Right lobe of liver (tissue), 6 donors: Measurements from ENCODE around the gene CTSF. TPM values are rescaled to one million over a fixed set of nuclear protein-coding genes. Genes with fewer than 3 reads are reported as not detected.
A peak's percentile ranks its signal among the peaks of the same experiment; 100 is the strongest.

Source experiments
- ATAC-seq, 4 donors: fragments of 200-7000 bp; cut with Tn5 transposase; one replicate each; pipeline ENCODE4 v1.9.1; 2020; ENCODE audit warnings: mild to moderate bottlenecking in 4 of 4, moderate library complexity in 4 of 4
- DNase-seq, 3 donors: peaks; one replicate each; pipeline ENCODE4 v3.0.0-alpha.2; 2020
- H3K27ac ChIP-seq, 3 donors: fragments of 200-600 bp; one replicate each; pipeline ENCODE4 v1.8.0; 2022
- H3K27me3 ChIP-seq, 2 donors: fragments of 200-600 bp; one replicate each; pipeline ENCODE4 v1.8.0; 2022
- H3K36me3 ChIP-seq, 4 donors: fragments of 200-600 bp; sonication (generic) in 1 of 4; one replicate each; pipeline versions ENCODE4 v1.5.1 to v1.8.0; 2017 to 2022; ENCODE audit warnings: control low read depth in 1 of 4
- H3K4me1 ChIP-seq, 4 donors: fragments of 200-600 bp; sonication (generic) in 1 of 4; one replicate each; pipeline versions ENCODE4 v1.5.1 to v1.8.0; 2017 to 2022; ENCODE audit warnings: control low read depth in 1 of 4
- H3K4me3 ChIP-seq, 3 donors: fragments of 200-600 bp; one replicate each; pipeline ENCODE4 v1.8.0; 2022
- H3K9me3 ChIP-seq, 4 donors: fragments of 200-600 bp; sonication (generic) in 1 of 4; one replicate each; pipeline versions ENCODE4 v1.5.1 to v1.8.0; 2017 to 2022; ENCODE audit warnings: control low read depth in 1 of 4
- CTCF ChIP-seq, 4 donors: fragments of 200-600 bp in 3 of 4; fragments of 450-650 bp in 1 of 4; IDR thresholded peaks; one replicate each; pipeline versions ENCODE4 v1.5.1 to v1.8.0; 2016 to 2022; ENCODE audit warnings: antibody characterized with exemption in 4 of 4, mild to moderate bottlenecking in 2 of 4
- POLR2A ChIP-seq: fragments of 450-650 bp; IDR thresholded peaks from one replicate; pipeline ENCODE4 v1.6.1; 2017; ENCODE audit warnings: antibody characterized with exemption, mild to moderate bottlenecking
- WGBS: methylation state at CpG from one replicate; pipeline ENCODE4 v1.1.6; 2018; ENCODE audit warnings: low coverage, low lambda C conversion rate; ENCODE audit not compliant: insufficient coverage; ENCODE audit errors: missing lambda C conversion rate; 5-methylcytosine and 5-hydroxymethylcytosine counted together
- intact Hi-C, 2 donors: fragments of 100-400 bp; cut with DNase I; formaldehyde crosslinking; loops; one replicate each; pipeline versions ENCODE4 v1.11.2 to v1.14.1; 2022
- total RNA-seq, 6 experiments: library from RNA; depleted of rRNA in 2 of 6; stranded (reverse); fragments of >200 nt in 2 of 6; fragmentation: NEBNext Ultra II Directional in 3 of 6; extraction: Animal tissue kit (Norgen Biotek cat#: 25700) in 3 of 6; gene quantifications; one replicate each; pipeline versions ENCODE4 v1.1.0 to v1.2.4, GENCODE V29; 2016 to 2023
- donor health status: DM: no; HTN: yes; CAD: no.
- donor health status: DM: no; HTN: no; CAD: no.
- donor health status: DM: no; HTN: no; CAD: no.
- donor health status: DM: no; HTN: yes; CAD: no.
- donor health status: DM: no; HTN: yes; CAD: no.

Gene CTSF
- total RNA-seq, 6 experiments from 2014 or later = 35.3 to 54.4 (median 44.7) TPM

DNA sequence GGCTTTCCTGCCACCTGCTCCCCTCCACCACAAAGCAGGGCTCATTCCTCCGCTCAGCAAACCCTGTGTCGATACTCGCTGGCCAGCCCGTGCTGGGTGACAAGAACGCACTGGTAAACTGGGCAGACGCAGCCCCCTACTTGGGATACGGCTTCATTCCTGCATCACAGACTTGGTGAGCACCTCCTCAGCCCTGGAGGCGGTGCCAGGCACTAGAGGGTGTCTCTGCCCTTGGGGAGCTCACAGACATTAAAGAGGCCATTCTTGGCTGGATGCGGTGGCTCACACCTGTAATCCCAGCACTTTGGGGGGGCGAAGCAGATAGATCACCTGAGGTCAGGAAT is 28.6 kb downstream of the CTSF start:
- Histone ChIP-seq H3K27ac (no peak overlapping the region), H3K36me3 (peaks cover 0 to 4% (median 0%) of the 10 kb centered on the region in 4 donors), H3K9me3 (no peaks in the 10 kb centered on the region), H3K27me3 (no peaks in the 10 kb centered on the region), H3K4me1 (peaks cover 0 to 4% (median 0%) of the 10 kb centered on the region in 4 donors), H3K4me3 (no peak overlapping the region)
- intact Hi-C loops = no loop called here
- no peak for ATAC-seq
- WGBS = 90% methylated on average over 2 of the region's 10 CpGs
- TF ChIP-seq POLR2A = no peak
- TF ChIP-seq CTCF (IDR thresholded peaks at IDR 0.05) = no peak
- DNase-seq = no peak

DNA sequence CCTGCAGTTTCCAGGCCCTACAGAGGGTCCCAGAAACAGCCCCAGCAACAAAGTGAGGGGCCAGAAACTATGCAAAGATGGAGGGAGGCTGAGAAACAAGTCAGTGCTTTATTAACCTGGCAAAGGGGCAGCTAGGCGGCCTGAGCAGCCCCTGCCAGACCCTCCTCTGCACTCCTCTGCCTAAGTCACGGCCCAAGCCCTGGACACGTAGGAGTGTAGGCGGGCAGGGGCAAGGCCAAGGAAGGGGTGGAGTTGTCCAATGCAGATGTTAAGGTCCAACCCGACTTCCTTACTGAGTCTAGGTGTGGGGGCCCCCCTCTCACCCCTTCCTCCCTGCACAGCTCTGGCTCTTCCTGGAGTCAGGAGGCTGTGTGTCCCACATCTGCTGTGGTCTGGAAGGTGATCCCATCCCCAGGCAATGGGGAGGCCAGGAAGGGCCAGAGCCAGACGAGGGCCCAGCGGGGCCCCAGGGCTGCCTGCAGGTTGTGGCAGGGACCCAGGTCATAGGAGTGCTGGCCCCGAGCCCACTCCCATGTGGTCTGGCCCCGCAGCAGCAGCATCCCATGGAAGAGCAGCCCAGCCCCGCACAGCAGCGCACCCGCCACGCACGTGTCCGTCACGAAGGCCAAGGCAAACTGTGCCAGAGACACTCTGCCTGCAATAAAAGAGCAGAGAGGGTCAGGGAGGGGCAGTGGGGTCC is 29.1 kb downstream of the CTSF start:
- peaks cover 0 to under 1% (median 0%) of the 10 kb centered on the region in 4 donors for H3K4me1 ChIP-seq
- DNase-seq = no peak
- H3K36me3 ChIP-seq = peaks cover 0 to 4% (median 0%) of the 10 kb centered on the region in 4 donors
- H3K27ac ChIP-seq = no peak overlapping the region
- no peak for TF ChIP-seq POLR2A
- no peak for TF ChIP-seq CTCF (IDR thresholded peaks at IDR 0.05)
- no peak for ATAC-seq
- H3K27me3 ChIP-seq = no peaks in the 10 kb centered on the region
- intact Hi-C loops = no loop called here
- WGBS = 86% methylated on average over 5 of the region's 16 CpGs
- H3K4me3 ChIP-seq = no peak overlapping the region
- no peaks in the 10 kb centered on the region for H3K9me3 ChIP-seq

DNA sequence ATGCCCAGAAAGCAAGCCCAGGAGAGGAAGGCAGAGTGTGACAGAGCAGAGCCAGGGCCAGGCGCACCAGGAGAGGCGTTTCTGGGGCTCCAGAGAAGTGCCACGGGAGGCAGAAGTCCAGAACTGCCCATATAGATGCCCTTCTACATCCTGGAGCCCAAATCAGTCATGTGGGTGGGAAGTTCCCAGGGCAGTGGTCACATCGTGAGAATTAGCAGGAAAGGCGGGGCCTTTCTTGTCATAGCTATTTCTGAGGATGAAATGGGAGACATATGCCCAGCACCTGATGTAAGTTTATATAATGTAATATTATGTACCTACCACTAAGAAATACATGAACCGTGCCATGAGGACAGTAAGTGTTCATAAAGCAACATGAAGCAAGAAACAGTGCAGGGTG is 35.6 kb downstream of the CTSF start:
- TF ChIP-seq POLR2A (no peak), CTCF (IDR thresholded peaks at IDR 0.05) (no peak)
- no peak overlapping the region for H3K27ac ChIP-seq
- no peaks in the 10 kb centered on the region for H3K9me3 ChIP-seq
- 83% methylated on average over 6 of the region's 6 CpGs for WGBS
- no peak overlapping the region for H3K4me3 ChIP-seq
- DNase-seq = no peak
- no peak for ATAC-seq
- intact Hi-C loops = no loop called here
- no peaks in the 10 kb centered on the region for H3K27me3 ChIP-seq
- peaks cover 0 to 4% (median 0%) of the 10 kb centered on the region in 4 donors for H3K36me3 ChIP-seq
- H3K4me1 ChIP-seq = no peaks in the 10 kb centered on the region

- peak in 1 of 4 donors; percentile 15 for ATAC-seq
- H3K9me3 ChIP-seq = no peaks in the 10 kb centered on the region
Measured at GRCh38 chr11:66531841-66532240, 36.6 kb downstream of the CTSF start.

More at GRCh38 chr11:66531841-66532240, 36.6 kb downstream of the CTSF start:
- TF ChIP-seq CTCF (IDR thresholded peaks at IDR 0.05) = no peak
- no peak for TF ChIP-seq POLR2A
- H3K4me3 ChIP-seq = no peak overlapping the region
- peaks cover 0 to 4% (median 0%) of the 10 kb centered on the region in 4 donors for H3K36me3 ChIP-seq
- no peak for DNase-seq
- H3K27ac ChIP-seq = no peak overlapping the region
- no CpG with 5 or more reads among the region's 11 CpGs for WGBS
- intact Hi-C loops = no loop called here
- no peaks in the 10 kb centered on the region for H3K27me3 ChIP-seq
- H3K4me1 ChIP-seq = no peaks in the 10 kb centered on the region
